NCI-H748 (cell line): Measurements from ENCODE around the gene LPP.
"Not testable (repeated sequence)": the region's sequence is repeated elsewhere in the genome, so short reads cannot be mapped to it uniquely, and the experiment has no call there.

ENCODE experiments used
- DNase-seq: peaks from one replicate; lab custom pipeline; 2025; ENCODE audit not compliant: unreplicated experiment; lab: John Stamatoyannopoulos, UW

Gene LPP, protein sequence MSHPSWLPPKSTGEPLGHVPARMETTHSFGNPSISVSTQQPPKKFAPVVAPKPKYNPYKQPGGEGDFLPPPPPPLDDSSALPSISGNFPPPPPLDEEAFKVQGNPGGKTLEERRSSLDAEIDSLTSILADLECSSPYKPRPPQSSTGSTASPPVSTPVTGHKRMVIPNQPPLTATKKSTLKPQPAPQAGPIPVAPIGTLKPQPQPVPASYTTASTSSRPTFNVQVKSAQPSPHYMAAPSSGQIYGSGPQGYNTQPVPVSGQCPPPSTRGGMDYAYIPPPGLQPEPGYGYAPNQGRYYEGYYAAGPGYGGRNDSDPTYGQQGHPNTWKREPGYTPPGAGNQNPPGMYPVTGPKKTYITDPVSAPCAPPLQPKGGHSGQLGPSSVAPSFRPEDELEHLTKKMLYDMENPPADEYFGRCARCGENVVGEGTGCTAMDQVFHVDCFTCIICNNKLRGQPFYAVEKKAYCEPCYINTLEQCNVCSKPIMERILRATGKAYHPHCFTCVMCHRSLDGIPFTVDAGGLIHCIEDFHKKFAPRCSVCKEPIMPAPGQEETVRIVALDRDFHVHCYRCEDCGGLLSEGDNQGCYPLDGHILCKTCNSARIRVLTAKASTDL

DNA sequence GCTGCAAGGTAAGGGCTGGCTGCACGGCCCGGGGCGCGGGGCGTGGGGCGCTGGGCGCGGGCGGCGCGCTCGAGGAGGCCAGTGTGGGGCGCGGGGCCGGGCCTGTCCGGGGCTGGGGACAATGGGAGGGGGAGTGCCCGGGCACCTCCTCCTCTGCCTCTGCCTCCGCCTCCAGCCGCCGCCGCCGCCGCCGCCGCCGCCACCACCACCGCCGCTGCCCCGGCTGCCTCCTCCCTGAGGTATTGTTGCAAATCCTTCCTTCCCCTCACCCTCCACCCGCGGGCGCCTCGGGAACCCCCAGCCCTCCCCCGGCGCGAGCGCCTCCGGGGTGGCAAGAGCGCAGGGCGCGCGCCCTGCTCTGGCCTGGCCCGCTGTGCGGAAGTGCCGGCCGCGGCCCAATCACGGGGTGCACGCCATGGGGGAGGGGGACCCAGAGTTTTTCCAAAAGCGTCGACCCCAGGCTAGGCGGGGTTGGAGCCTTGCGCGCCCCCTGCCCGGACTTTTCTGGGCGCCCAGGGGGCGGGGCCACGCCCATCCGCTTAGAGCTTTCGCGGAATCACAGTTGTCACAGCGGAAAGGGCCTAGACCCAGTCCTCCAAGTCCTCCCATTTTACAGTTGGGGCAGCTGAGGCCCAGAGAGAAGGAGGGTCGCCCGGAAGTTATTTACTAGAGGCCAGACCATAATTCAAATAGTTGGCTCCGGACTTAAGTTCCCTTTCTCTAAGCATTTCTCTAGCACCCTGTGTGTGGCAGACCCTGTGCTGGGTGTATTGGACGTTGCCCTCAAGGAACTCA is at the start of gene LPP:
Gene LPP (plus strand): TSS at position 144 of the 795 bp plus-strand sequence. CDS start 251,964 bp downstream, outside the sequence.
- peak; percentile 31 for DNase-seq

- DNase-seq, result no peak
Measured at GRCh38 chr3:188106006-188106405, 48.0 kb upstream of the LPP start.

DNA sequence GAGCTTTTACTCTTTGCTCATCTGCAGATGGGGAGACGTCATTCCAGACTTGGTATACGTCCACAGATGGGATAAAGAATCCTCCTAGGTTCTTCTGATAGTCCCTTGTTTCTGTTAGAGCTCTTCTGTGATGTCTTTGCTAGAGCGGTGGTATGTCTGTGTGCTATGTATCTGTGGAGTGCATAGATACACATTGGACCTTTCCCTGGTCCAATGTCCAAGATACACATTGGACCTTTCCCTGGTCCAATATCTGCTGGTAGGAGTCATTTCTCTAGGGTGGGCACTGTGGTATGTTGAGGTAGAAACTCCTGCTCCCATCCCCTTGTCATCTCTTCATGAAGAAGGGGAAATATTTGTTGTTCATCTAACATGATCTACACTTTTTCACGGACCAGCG is 47.5 kb upstream of the LPP start:
- DNase-seq, result no peak

GRCh38 chr3:188106887-188107830 is 46.8 kb upstream of the LPP start:
- no peak for DNase-seq

DNA sequence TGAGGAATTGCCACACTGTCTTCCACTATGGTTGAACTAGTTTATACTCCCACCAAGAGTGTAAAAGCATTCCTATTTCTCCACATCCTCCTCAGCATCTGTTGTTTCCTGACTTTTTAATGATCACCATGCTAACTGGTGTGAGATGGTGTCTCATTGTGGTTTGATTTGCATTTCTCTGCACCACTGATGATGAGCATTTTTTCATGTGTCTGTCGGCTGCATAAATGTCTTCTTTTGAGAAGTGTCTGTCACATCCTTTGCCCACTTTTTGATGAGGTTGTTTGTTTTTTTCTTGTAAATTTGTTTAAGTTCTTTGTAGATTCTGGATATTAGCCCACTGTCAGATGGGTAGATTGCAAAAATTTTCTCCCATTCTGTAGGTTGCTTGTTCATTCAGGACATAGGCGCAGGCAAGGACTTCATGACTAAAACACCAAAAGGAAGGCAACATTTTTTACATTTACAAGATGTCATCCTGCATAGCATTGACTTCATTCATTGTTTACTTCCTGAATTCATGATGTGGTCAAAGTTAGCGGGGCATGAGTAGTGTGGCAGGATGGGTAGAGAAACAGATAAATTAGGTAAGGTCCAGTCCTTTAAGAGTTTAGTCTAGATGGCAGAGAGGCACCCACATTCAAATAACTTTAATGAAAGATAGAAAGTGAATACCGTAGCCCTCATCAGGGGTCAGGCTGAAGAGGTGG is 45.1 kb upstream of the LPP start:
- DNase-seq, result no peak

DNA sequence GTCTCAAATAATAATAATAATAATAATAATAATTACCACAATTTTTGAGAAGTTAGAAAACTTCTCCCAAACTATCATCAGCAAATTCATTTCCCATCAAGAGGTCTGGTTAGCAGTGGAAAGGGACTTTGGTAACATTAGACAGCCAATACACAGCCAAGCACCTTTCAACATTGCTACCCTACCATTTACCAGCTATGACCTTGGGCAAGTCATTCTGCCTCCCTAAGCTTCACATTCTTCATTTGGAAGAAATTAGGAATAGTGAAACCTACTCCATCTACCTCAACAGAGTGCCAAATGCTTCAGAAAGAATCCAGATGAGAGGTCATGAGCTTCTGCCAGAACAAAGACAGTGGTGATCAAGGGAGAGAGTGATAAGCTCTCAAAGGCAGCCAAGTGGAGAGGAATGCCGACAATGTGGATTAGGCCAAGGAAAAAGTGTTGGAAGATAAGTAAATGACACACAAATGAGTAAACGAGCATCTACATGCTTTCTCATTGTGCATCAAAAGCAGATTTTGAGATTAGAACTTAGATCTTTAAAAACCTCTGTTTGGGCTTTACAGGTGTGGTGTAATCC is 42.9 kb upstream of the LPP start:
- DNase-seq, result no peak

- no peak for DNase-seq
Measured at GRCh38 chr3:188113756-188114155, 40.2 kb upstream of the LPP start.

DNA sequence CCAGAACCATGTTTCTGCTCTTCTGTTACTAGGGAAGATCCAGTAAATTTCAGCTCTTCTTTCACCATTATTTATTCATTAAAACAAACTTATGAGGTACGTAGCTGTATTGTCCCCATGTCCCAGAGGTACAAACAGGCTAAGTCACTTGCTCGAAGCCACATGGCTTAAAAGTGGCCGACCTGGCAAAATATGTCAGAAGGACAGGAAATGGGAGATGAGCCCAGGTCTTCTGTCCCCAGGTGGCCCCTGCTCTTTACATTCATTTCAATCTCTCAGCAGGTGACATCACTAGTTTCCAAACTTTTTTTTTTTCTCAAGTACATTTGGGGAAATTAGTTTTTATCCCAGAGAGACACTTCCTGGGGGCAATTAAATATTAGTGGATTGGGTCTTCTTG is 34.1 kb upstream of the LPP start:
- no peak for DNase-seq

DNA sequence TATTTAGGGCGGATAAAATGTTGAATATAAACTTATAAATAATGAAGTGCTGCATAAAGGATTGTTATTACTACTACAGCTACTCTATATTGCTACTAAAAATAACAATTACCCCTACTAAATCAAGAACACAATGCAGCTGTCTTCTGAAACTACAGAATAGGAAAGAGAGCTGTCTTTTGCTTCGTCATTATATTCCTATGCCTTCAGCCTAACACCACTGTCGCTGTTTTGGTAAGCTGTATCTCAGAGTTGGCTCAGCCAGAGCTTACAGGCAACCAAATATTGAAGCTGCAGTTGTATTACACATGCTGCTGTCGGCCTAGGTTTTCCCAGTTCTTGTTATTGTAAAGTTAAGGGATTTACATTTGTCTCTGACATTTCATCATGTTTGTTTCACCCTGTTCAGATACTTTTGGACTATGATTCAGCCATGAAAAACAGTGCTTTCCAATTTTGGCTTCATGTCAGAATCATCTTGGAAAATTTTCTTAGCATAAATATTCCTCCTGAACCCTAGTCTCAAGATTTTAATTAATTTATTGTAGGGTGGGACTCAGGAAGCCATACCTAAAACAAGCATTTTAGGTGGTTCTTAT is 31.3 kb upstream of the LPP start:
- no peak for DNase-seq

- no peak for DNase-seq
Measured at GRCh38 chr3:188123170-188123905, 30.6 kb upstream of the LPP start.

DNA sequence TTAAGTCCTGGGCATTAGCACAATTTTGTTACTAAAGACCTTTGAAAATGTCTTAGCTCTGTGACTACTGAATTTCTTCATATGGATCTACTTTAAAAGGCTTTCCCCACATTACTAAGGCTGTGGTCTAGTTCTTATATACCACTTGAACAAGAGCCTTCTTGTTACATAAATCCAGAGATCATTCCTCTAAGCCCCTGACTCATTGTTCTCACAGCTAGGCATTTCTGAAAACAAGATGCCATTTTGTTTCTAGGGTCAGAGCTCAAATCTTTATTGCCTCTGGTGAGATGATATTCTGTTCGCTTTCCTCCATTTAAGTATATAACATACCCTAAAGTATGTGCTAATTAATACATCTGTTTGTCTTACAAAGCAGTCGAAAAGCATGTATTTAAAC is 29.8 kb upstream of the LPP start:
- no peak for DNase-seq

DNA sequence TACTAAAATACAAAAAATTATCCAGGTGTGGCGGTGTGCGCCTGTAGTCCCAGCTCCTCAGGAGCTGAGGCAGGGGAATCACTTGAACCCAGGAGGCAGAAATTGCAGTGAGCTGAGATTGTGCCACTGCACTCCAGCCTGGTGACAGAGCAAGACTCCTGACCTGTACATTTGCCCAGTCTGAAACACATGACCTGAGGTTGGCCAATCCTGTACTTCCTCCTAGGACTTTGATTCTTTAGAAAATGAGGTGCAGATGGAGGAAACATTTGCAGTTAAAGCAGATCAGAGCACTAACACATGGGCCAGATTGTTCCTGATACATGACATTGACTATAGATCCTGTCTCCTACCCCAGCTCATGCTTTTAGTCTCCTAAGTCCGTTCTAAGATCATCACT is 28.9 kb upstream of the LPP start:
- DNase-seq, result no peak

GRCh38 chr3:188126276-188126675 is 27.7 kb upstream of the LPP start:
- DNase-seq, result no peak

DNA sequence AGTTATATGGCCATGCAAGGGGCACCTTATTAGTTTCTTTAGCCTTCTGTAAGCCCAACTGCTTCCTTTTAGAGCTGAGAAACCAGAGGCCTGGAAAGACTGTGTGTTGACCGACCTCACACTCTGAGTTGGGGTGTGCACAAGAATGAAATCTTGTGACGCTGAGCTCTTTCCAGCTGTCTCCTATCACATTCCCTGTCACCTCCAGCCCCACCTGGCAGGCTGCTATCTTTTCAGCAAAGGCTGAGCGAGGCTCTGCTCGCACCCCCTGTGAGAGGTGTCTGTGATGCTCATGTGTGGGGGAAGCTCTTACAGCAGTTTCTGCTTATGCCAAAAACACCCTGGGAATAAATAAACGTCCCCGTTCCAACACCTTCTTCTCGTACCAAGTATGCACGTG is 27.0 kb upstream of the LPP start:
- DNase-seq, result no peak

- no peak for DNase-seq
Measured at GRCh38 chr3:188128905-188129304, 25.1 kb upstream of the LPP start.

GRCh38 chr3:188131023-188131422 is 22.9 kb upstream of the LPP start:
- not testable (repeated sequence) for DNase-seq

DNA sequence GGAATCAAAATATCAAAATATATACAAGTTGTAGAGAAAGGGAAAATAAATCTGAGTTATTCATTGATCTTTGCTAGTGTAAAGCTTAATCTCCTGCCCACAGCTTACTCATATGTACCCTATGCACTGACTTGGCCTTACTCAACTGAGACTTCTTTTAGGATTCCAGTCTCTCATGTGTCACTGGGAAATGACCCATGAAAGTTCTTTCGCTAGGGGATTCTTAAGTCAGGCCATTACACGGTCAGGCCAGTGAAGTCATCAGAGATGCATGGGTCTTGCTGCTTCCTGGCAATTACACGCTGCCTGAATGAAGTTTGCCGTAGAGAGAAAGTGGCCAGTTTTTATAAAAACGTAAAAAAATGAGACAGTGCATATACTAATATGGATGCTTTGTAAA is 20.7 kb upstream of the LPP start:
- no peak for DNase-seq

DNA sequence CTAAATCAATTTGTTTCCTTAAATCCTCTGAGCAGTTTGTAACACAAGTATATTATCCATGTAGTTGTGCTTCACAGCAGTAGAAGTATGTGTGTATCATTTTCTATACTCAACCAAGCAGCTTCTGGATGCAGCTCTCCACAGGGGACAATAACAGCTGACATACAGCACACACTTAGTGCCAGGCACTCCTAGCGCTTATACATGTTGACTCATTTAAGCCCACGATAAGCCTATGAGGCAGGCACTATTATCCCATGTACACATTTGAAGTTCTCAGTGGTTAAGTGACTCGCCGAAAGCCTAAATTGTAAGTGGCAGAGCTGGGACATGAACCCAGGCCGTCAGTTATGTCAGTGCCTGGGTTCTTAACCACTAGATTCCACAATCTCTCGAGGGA is 20.3 kb upstream of the LPP start:
- DNase-seq, result no peak

DNA sequence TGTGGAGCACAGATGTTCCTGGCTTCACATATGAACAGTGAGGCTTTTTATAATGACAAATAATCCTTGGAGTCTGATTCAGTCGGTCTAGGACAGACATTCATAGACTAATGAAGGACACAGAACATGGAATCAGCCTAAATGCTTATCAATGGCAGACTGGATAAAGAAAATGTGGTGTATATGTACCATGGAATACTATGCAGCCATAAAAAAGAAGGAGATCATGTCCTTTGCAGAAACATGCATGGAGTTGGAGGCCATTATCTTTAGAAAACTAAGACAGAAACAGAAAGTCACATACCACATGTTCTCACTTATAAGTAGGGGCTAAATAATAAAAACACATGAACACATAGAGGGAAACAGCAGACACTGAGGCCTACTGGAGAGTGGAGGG is 19.9 kb upstream of the LPP start:
- no peak for DNase-seq
